Mesodermal cell (in vitro differentiated cells): ENCODE results near the gene ARHGAP6.
A peak's percentile ranks its signal among the peaks of the same experiment; 100 is the strongest.
"Not testable (repeated sequence)": the region's sequence is repeated elsewhere in the genome, so short reads cannot be mapped to it uniquely, and the experiment has no call there.

ENCODE experiments used
- H3K27ac ChIP-seq: 2 replicates; pipeline ENCODE4 v1.7.0; 2013; ENCODE audit warnings: mild to moderate bottlenecking, low read depth, low read length, moderate library complexity; ENCODE audit not compliant: severe bottlenecking
- H3K36me3 ChIP-seq: 2 replicates; pipeline ENCODE4 v1.7.1; 2013; ENCODE audit warnings: mild to moderate bottlenecking, low read length, moderate library complexity; ENCODE audit not compliant: control insufficient read depth, insufficient read depth
- H3K4me1 ChIP-seq: one replicate; pipeline ENCODE4 v1.7.1; 2013; ENCODE audit warnings: mild to moderate bottlenecking, low read length; ENCODE audit not compliant: insufficient read depth, control insufficient read depth, poor library complexity, severe bottlenecking
- H3K4me3 ChIP-seq: 2 replicates; pipeline ENCODE4 v1.7.0; 2013; ENCODE audit warnings: low read length, control low read depth, mild to moderate bottlenecking; ENCODE audit not compliant: insufficient read depth, poor library complexity, severe bottlenecking; ENCODE audit errors: extremely low read depth
- H3K9me3 ChIP-seq: 2 replicates; pipeline ENCODE4 v1.7.1; 2013; ENCODE audit warnings: mild to moderate bottlenecking, low read length, moderate library complexity; ENCODE audit not compliant: control insufficient read depth
- WGBS, 2 experiments: methylation state at CpG; one replicate each; pipeline ENCODE4 v1.1.5; 2013; ENCODE audit warnings: missing lambda C conversion rate in 2 of 2; ENCODE audit not compliant: insufficient coverage in 2 of 2; 5-methylcytosine and 5-hydroxymethylcytosine counted together

The ARHGAP6 gene

GRCh38 chrX:11606408-11606807, 59.3 kb downstream of the ARHGAP6 start:
- no peaks in the 10 kb centered on the region for H3K36me3 ChIP-seq
- no peak overlapping the region for H3K4me3 ChIP-seq
- H3K4me1 ChIP-seq, result no peaks in the 10 kb centered on the region
- no peak overlapping the region for H3K27ac ChIP-seq
- H3K9me3 ChIP-seq, result no peaks in the 10 kb centered on the region

DNA sequence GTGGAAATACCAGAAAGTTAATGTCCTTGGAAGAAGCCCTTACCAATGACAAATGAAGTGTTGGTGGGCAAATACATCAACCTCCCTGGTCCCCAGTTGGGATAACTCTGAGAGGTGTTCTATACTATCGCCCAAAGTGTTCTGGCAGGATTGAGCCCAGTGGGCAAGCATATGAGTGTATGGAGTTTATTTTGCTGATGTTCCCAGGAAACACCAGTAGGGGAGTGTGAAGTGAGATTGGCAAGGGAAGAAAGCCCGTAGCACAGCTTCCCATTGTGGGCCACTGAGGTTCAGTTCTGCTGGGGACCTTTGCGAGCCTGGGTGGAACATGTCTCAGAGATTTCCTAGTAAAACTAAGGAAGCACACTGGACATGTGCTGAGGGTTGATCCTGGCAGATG, 65.1 kb downstream of the ARHGAP6 start:
- WGBS, 2 experiments, result 80 to 100% methylated on average over 1 to 2 of the region's 3 CpGs
- no peaks in the 10 kb centered on the region for H3K36me3 ChIP-seq
- H3K4me3 ChIP-seq, result no peak overlapping the region
- H3K27ac ChIP-seq, result no peak overlapping the region
- H3K9me3 ChIP-seq, result no peaks in the 10 kb centered on the region
- no peaks in the 10 kb centered on the region for H3K4me1 ChIP-seq

- H3K4me1 ChIP-seq, result peaks cover 7% of the 10 kb centered on the region
- WGBS, 2 experiments, result 100% methylated on average over 1 of the region's 2 CpGs; no CpG with 5 or more reads in 1 of the 2 experiments
Measured at GRCh38 chrX:11597479-11597878, 68.2 kb downstream of the ARHGAP6 start.

DNA sequence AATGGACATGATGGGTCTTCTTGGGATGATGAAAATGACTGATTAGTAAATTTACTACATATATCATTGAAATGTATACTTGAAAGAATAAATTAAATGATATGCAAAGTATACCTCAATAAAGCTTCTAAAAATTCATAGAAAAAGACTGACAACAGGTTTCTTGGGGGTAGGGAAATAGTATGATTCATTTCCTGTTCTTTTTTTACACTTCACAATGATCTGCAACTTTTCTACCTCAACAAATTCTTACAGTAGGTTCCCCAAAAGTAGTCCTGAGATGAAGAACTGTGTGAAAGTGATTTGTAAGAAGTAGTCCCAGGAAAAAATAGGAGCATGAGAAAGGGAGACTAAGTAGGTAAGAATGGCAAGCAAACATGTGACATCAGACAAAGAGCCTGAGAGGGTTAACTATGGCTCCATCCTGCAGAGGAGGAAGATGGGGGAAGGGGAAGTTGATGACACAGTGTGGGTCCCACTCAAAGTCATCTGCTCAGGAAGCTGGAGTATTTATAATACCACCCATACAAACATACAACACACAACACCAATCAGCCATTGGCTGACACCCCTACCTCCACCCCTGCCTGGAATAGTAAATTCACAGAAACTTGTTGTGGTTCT, 73.9 kb downstream of the ARHGAP6 start:
- Histone ChIP-seq H3K4me1 (peaks cover 24% of the 10 kb centered on the region), H3K9me3 (no peaks in the 10 kb centered on the region), H3K4me3 (no peak overlapping the region), H3K36me3 (no peaks in the 10 kb centered on the region), H3K27ac (peak overlapping the region; percentile 67)

More at GRCh38 chrX:11597479-11597878, 68.2 kb downstream of the ARHGAP6 start:
- Histone ChIP-seq H3K27ac (no peak overlapping the region), H3K36me3 (no peaks in the 10 kb centered on the region), H3K4me3 (no peak overlapping the region), H3K9me3 (no peaks in the 10 kb centered on the region)

- H3K4me1 ChIP-seq, result peaks cover 24% of the 10 kb centered on the region
- H3K27ac ChIP-seq, result peak overlapping the region; percentile 75
- 67% methylated on average over 1 of the region's 3 CpGs; no CpG with 5 or more reads in 1 of the 2 experiments for WGBS, 2 experiments
- no peaks in the 10 kb centered on the region for H3K9me3 ChIP-seq
- no peaks in the 10 kb centered on the region for H3K36me3 ChIP-seq
- no peak overlapping the region for H3K4me3 ChIP-seq
Measured at GRCh38 chrX:11589641-11590040, 76.1 kb downstream of the ARHGAP6 start.

GRCh38 chrX:11588097-11588496, 77.6 kb downstream of the ARHGAP6 start:
- Histone ChIP-seq H3K27ac (no peak overlapping the region), H3K4me1 (peaks cover 23% of the 10 kb centered on the region), H3K4me3 (no peak overlapping the region), H3K36me3 (no peaks in the 10 kb centered on the region), H3K9me3 (no peaks in the 10 kb centered on the region)

- peaks cover 11% of the 10 kb centered on the region for H3K4me1 ChIP-seq
- H3K4me3 ChIP-seq, result no peak overlapping the region
- no CpG with 5 or more reads among the region's 1 CpG for WGBS, 2 experiments
- H3K9me3 ChIP-seq, result no peaks in the 10 kb centered on the region
- H3K27ac ChIP-seq, result no peak overlapping the region
- H3K36me3 ChIP-seq, result no peaks in the 10 kb centered on the region
Measured at GRCh38 chrX:11585174-11585573, 80.5 kb downstream of the ARHGAP6 start.

DNA sequence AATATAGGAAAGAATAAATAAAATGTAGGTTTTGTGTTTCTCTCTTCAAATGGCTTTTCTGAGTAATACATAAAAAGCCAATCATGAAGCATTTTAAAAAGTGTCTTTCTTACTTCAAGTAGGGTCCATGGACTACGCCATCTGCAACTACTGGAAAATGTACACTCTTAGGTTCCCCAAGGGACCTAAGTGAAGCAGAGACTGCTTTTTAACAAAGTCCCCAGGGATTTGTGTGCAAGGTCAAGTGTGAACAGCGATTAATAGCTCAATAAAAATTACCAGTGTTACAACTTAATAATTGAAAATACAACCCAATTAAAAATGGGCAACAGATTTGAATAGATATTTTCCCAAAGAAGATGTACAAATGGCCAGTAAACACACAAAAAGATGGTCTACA, 84.9 kb downstream of the ARHGAP6 start:
- Histone ChIP-seq H3K9me3 (no peaks in the 10 kb centered on the region), H3K4me1 (no peaks in the 10 kb centered on the region), H3K36me3 (no peaks in the 10 kb centered on the region), H3K27ac (no peak overlapping the region), H3K4me3 (no peak overlapping the region)
- 60% methylated on average over 1 of the region's 2 CpGs; no CpG with 5 or more reads in 1 of the 2 experiments for WGBS, 2 experiments

DNA sequence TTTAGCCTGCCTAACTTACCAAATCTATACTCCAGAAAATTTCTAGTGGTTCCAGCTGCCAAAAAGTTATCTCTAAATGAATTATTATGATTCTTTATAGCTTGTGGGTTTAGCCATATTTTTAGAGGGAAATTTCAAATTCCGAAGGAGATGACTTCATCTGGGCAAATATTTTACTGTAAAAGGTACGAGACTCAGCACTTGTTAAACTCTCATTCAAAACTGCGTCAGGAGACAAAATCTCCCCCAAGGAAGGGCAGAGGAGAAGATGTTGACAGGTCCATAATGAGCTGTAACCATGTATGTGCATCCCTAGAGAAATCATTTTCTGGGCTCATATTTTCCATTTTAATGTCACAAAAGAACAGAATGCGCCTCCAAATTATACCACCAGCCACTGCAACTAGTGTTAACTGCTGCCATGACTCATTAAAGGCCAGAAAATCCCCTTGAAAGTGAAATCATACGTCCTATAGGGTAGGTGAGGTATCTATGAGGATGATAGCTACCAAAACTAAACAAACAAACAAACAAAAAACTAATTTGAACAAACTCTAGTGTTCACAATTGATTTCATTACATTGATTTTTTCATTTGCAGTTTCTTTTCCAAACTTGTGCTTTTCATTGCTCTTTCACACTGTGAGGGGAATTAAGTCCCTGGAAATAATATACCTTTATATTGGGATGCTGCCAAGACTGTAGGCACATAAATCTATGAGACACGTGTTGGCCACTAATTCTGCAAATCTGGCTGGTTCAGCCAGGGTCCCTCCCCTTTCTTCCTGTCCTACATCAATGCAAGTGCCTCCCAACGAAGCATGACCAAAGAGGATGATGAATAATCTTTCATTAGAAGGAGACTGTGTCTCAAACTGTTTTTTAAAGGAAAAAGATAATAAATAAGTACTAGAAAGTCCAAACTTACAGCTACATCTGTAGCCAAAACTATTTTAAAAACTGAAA, 85.8 kb downstream of the ARHGAP6 start:
- no peaks in the 10 kb centered on the region for H3K9me3 ChIP-seq
- no peak overlapping the region for H3K27ac ChIP-seq
- 93% methylated on average over 3 of the region's 7 CpGs; no CpG with 5 or more reads in 1 of the 2 experiments for WGBS, 2 experiments
- no peaks in the 10 kb centered on the region for H3K36me3 ChIP-seq
- no peak overlapping the region for H3K4me3 ChIP-seq
- H3K4me1 ChIP-seq, result no peaks in the 10 kb centered on the region

- WGBS, 2 experiments, result no CpG with 5 or more reads among the region's 1 CpG
Measured at GRCh38 chrX:11578301-11578700, 87.4 kb downstream of the ARHGAP6 start.

GRCh38 chrX:11577603-11578002, 88.1 kb downstream of the ARHGAP6 start:
- no peaks in the 10 kb centered on the region for H3K36me3 ChIP-seq
- H3K27ac ChIP-seq, result no peak overlapping the region
- 100% methylated on average over 1 of the region's 3 CpGs; no CpG with 5 or more reads in 1 of the 2 experiments for WGBS, 2 experiments
- no peaks in the 10 kb centered on the region for H3K4me1 ChIP-seq
- no peaks in the 10 kb centered on the region for H3K9me3 ChIP-seq
- no peak overlapping the region for H3K4me3 ChIP-seq

More at GRCh38 chrX:11578301-11578700, 87.4 kb downstream of the ARHGAP6 start:
- H3K4me3 ChIP-seq, H3K27ac ChIP-seq, H3K36me3 ChIP-seq, H3K4me1 ChIP-seq, H3K9me3 ChIP-seq: not testable (repeated sequence)
